Stimulated activated CD8-positive, alpha-beta memory T cell treated with anti-CD3 and anti-CD28 coated beads, Interleukin-7, amount 100 ng/mL, for 24 hours (primary cell): Measurements from ENCODE around the gene OPRD1.
A peak's percentile ranks its signal among the peaks of the same experiment; 100 is the strongest.

ENCODE experiments used
- DNase-seq: peaks from one replicate; pipeline ENCODE4 v3.0.0-alpha.2; 2020; ENCODE audit warnings: low read depth

OPRD1 gene

GRCh38 chr1:28885977-28886730 lies 74.2 kb downstream of the OPRD1 start:
- no peak for DNase-seq

GRCh38 chr1:28886731-28887418 lies 74.9 kb downstream of the OPRD1 start:
- DNase-seq: peak; percentile 77

GRCh38 chr1:28887419-28887834 lies 75.5 kb downstream of the OPRD1 start:
- DNase-seq: no peak

GRCh38 chr1:28887835-28888682 lies 76.1 kb downstream of the OPRD1 start:
- no peak for DNase-seq

GRCh38 chr1:28888915-28889314 lies 76.9 kb downstream of the OPRD1 start:
- DNase-seq: no peak

- DNase-seq: no peak
Observed at GRCh38 chr1:28889357-28889756, 77.4 kb downstream of the OPRD1 start.

- DNase-seq: no peak
Observed at GRCh38 chr1:28890435-28890834, 78.5 kb downstream of the OPRD1 start.

GRCh38 chr1:28890836-28891235 lies 78.9 kb downstream of the OPRD1 start:
- no peak for DNase-seq

- no peak for DNase-seq
Observed at GRCh38 chr1:28891256-28891655, 79.3 kb downstream of the OPRD1 start.

GRCh38 chr1:28893403-28894102 lies 81.6 kb downstream of the OPRD1 start:
- DNase-seq: no peak

- no peak for DNase-seq
Observed at GRCh38 chr1:28894785-28895184, 82.8 kb downstream of the OPRD1 start.

GRCh38 chr1:28895896-28896608 lies 84.1 kb downstream of the OPRD1 start:
- no peak for DNase-seq

- no peak for DNase-seq
Observed at GRCh38 chr1:28896609-28896986, 84.6 kb downstream of the OPRD1 start.

GRCh38 chr1:28897789-28898188 lies 85.8 kb downstream of the OPRD1 start:
- DNase-seq: no peak

GRCh38 chr1:28898405-28898881 lies 86.5 kb downstream of the OPRD1 start:
- DNase-seq: no peak

- DNase-seq: no peak
Observed at GRCh38 chr1:28899267-28899666, 87.3 kb downstream of the OPRD1 start.

- DNase-seq: no peak
Observed at GRCh38 chr1:28900562-28900961, 88.6 kb downstream of the OPRD1 start.

- DNase-seq: no peak
Observed at GRCh38 chr1:28902738-28903137, 90.8 kb downstream of the OPRD1 start.

- DNase-seq: no peak
Observed at GRCh38 chr1:28905921-28906666, 94.1 kb downstream of the OPRD1 start.

GRCh38 chr1:28909198-28909597 lies 97.2 kb downstream of the OPRD1 start:
- no peak for DNase-seq
